Memory B cell (primary cell): Measurements from ENCODE around the gene KCNJ6.
"Not testable (repeated sequence)": the region's sequence is repeated elsewhere in the genome, so short reads cannot be mapped to it uniquely, and the experiment has no call there.

Experiments
- ATAC-seq: fragments of 150-1000 bp; cut with Tn5 transposase; 2 replicates; pipeline ENCODE4 v1.10.0; 2021; ENCODE audit warnings: low read depth, mild to moderate bottlenecking, moderate library complexity
- DNase-seq, 2 donors: peaks; one replicate each; pipeline ENCODE4 v3.0.0; 2022; ENCODE audit warnings: low spot score in 2 of 2
- H3K27ac Mint-ChIP-seq: one replicate; pipeline ENCODE4 v1.8.0; 2022; ENCODE audit warnings: mild to moderate bottlenecking, moderate library complexity, mixed read lengths
- H3K27me3 Mint-ChIP-seq: one replicate; pipeline ENCODE4 v1.8.0; 2022; ENCODE audit warnings: mixed read lengths
- H3K36me3 Mint-ChIP-seq: one replicate; pipeline ENCODE4 v1.8.0; 2022; ENCODE audit warnings: mild to moderate bottlenecking, mixed read lengths
- H3K4me1 Mint-ChIP-seq: one replicate; pipeline ENCODE4 v1.8.0; 2022; ENCODE audit warnings: mixed read lengths
- H3K4me3 Mint-ChIP-seq: one replicate; pipeline ENCODE4 v1.8.0; 2022; ENCODE audit warnings: mild to moderate bottlenecking, moderate library complexity, mixed read lengths
- H3K9me3 Mint-ChIP-seq: one replicate; pipeline ENCODE4 v1.8.0; 2022; ENCODE audit warnings: mixed read lengths

The KCNJ6 gene

GRCh38 chr21:37660709-37661108 lies 255.5 kb downstream of the KCNJ6 start:
- Mint-ChIP-seq H3K4me3 (no peak overlapping the region), H3K36me3 (no peaks in the 10 kb centered on the region), H3K4me1 (no peaks in the 10 kb centered on the region), H3K9me3 (no peaks in the 10 kb centered on the region), H3K27ac (no peak overlapping the region), H3K27me3 (peaks cover 6% of the 10 kb centered on the region)
- no peak for DNase-seq
- ATAC-seq = no peak

- ATAC-seq (no peak), DNase-seq (no peak)
- H3K27ac Mint-ChIP-seq = no peak overlapping the region
- H3K36me3 Mint-ChIP-seq = no peaks in the 10 kb centered on the region
- no peak overlapping the region for H3K4me3 Mint-ChIP-seq
- H3K4me1 Mint-ChIP-seq = no peaks in the 10 kb centered on the region
- H3K9me3 Mint-ChIP-seq = no peaks in the 10 kb centered on the region
- peaks cover 6% of the 10 kb centered on the region for H3K27me3 Mint-ChIP-seq
Observed at GRCh38 chr21:37659874-37660273, 256.4 kb downstream of the KCNJ6 start.

- no peaks in the 10 kb centered on the region for H3K4me1 Mint-ChIP-seq
- no peaks in the 10 kb centered on the region for H3K9me3 Mint-ChIP-seq
- no peak overlapping the region for H3K4me3 Mint-ChIP-seq
- H3K27ac Mint-ChIP-seq = no peak overlapping the region
- H3K36me3 Mint-ChIP-seq = no peaks in the 10 kb centered on the region
- peaks cover 6% of the 10 kb centered on the region for H3K27me3 Mint-ChIP-seq
- ATAC-seq (no peak), DNase-seq (no peak)
Observed at GRCh38 chr21:37658817-37659458, 257.3 kb downstream of the KCNJ6 start.

GRCh38 chr21:37658121-37658816 lies 258.0 kb downstream of the KCNJ6 start:
- no peaks in the 10 kb centered on the region for H3K36me3 Mint-ChIP-seq

GRCh38 chr21:37656899-37657298 lies 259.4 kb downstream of the KCNJ6 start:
- ATAC-seq (no peak), DNase-seq (no peak)
- Mint-ChIP-seq H3K27ac (no peak overlapping the region), H3K4me3 (no peak overlapping the region), H3K9me3 (no peaks in the 10 kb centered on the region), H3K36me3 (no peaks in the 10 kb centered on the region), H3K27me3 (peaks cover 5% of the 10 kb centered on the region), H3K4me1 (no peaks in the 10 kb centered on the region)

More at GRCh38 chr21:37658121-37658816, 258.0 kb downstream of the KCNJ6 start:
- no peak for DNase-seq
- no peak for ATAC-seq
- H3K27me3 Mint-ChIP-seq = peaks cover 6% of the 10 kb centered on the region
- no peak overlapping the region for H3K4me3 Mint-ChIP-seq
- H3K4me1 Mint-ChIP-seq = no peaks in the 10 kb centered on the region
- H3K27ac Mint-ChIP-seq = no peak overlapping the region
- no peaks in the 10 kb centered on the region for H3K9me3 Mint-ChIP-seq

- no peak for ATAC-seq
- Mint-ChIP-seq H3K4me3 (no peak overlapping the region), H3K27me3 (peaks cover 4% of the 10 kb centered on the region)
Observed at GRCh38 chr21:37655611-37656300, 260.5 kb downstream of the KCNJ6 start.

GRCh38 chr21:37654596-37654995 lies 261.7 kb downstream of the KCNJ6 start:
- Mint-ChIP-seq H3K9me3 (no peaks in the 10 kb centered on the region), H3K4me3 (no peak overlapping the region), H3K27ac (no peak overlapping the region), H3K4me1 (no peaks in the 10 kb centered on the region), H3K27me3 (peaks cover 3% of the 10 kb centered on the region), H3K36me3 (no peaks in the 10 kb centered on the region)
- ATAC-seq (no peak), DNase-seq (no peak)

More at GRCh38 chr21:37655611-37656300, 260.5 kb downstream of the KCNJ6 start:
- no peak for DNase-seq
- no peaks in the 10 kb centered on the region for H3K36me3 Mint-ChIP-seq
- no peaks in the 10 kb centered on the region for H3K4me1 Mint-ChIP-seq
- no peak overlapping the region for H3K27ac Mint-ChIP-seq
- H3K9me3 Mint-ChIP-seq = no peaks in the 10 kb centered on the region

- Mint-ChIP-seq H3K4me3 (no peak overlapping the region), H3K36me3 (no peaks in the 10 kb centered on the region), H3K27ac (no peak overlapping the region), H3K27me3 (peaks cover 1% of the 10 kb centered on the region), H3K9me3 (no peaks in the 10 kb centered on the region), H3K4me1 (no peaks in the 10 kb centered on the region)
- ATAC-seq = no peak
- DNase-seq = no peak
Observed at GRCh38 chr21:37653201-37653600, 263.1 kb downstream of the KCNJ6 start.

- Mint-ChIP-seq H3K9me3 (no peaks in the 10 kb centered on the region), H3K36me3 (no peaks in the 10 kb centered on the region), H3K27ac (no peak overlapping the region), H3K27me3 (peaks cover 13% of the 10 kb centered on the region), H3K4me3 (no peak overlapping the region), H3K4me1 (no peaks in the 10 kb centered on the region)
- ATAC-seq = no peak
- no peak for DNase-seq
Observed at GRCh38 chr21:37647781-37648180, 268.5 kb downstream of the KCNJ6 start.

- not testable (repeated sequence) for DNase-seq, H3K4me3 Mint-ChIP-seq, H3K27ac Mint-ChIP-seq, H3K9me3 Mint-ChIP-seq, H3K36me3 Mint-ChIP-seq, ATAC-seq, H3K4me1 Mint-ChIP-seq
- H3K27me3 Mint-ChIP-seq = peaks cover 21% of the 10 kb centered on the region
Observed at GRCh38 chr21:37646761-37647160, 269.5 kb downstream of the KCNJ6 start.

GRCh38 chr21:37645848-37646247 lies 270.4 kb downstream of the KCNJ6 start:
- Mint-ChIP-seq H3K36me3 (no peaks in the 10 kb centered on the region), H3K4me1 (peaks cover 6% of the 10 kb centered on the region), H3K4me3 (no peak overlapping the region), H3K27ac (no peak overlapping the region), H3K27me3 (peaks cover 26% of the 10 kb centered on the region), H3K9me3 (no peaks in the 10 kb centered on the region)
- DNase-seq (no peak), ATAC-seq (no peak)

GRCh38 chr21:37644636-37645035 lies 271.6 kb downstream of the KCNJ6 start:
- no peak for ATAC-seq
- peaks cover 26% of the 10 kb centered on the region for H3K27me3 Mint-ChIP-seq
- H3K9me3 Mint-ChIP-seq = peaks cover 2% of the 10 kb centered on the region
- H3K4me1 Mint-ChIP-seq = peaks cover 8% of the 10 kb centered on the region
- DNase-seq = no peak
- H3K27ac Mint-ChIP-seq = no peak overlapping the region
- no peaks in the 10 kb centered on the region for H3K36me3 Mint-ChIP-seq
- H3K4me3 Mint-ChIP-seq = no peak overlapping the region

- not testable (repeated sequence) for H3K4me1 Mint-ChIP-seq, ATAC-seq, H3K9me3 Mint-ChIP-seq, H3K36me3 Mint-ChIP-seq, H3K4me3 Mint-ChIP-seq, H3K27ac Mint-ChIP-seq, DNase-seq
- peaks cover 26% of the 10 kb centered on the region for H3K27me3 Mint-ChIP-seq
Observed at GRCh38 chr21:37643862-37644261, 272.4 kb downstream of the KCNJ6 start.

GRCh38 chr21:37642493-37642892 lies 273.8 kb downstream of the KCNJ6 start:
- H3K36me3 Mint-ChIP-seq = no peaks in the 10 kb centered on the region
- ATAC-seq = peak; percentile 61
- peaks cover 2% of the 10 kb centered on the region for H3K9me3 Mint-ChIP-seq
- DNase-seq = no peak
- H3K27ac Mint-ChIP-seq = no peak overlapping the region
- peaks cover 8% of the 10 kb centered on the region for H3K4me1 Mint-ChIP-seq
- H3K4me3 Mint-ChIP-seq = no peak overlapping the region
- peaks cover 22% of the 10 kb centered on the region for H3K27me3 Mint-ChIP-seq
